Sigmoid colon (tissue), 7 donors: Measurements from ENCODE around the gene INPP5D. TPM values are rescaled to one million over a fixed set of nuclear protein-coding genes. Genes with fewer than 3 reads are reported as not detected.

Experiments
- DNase-seq: peaks from one replicate; pipeline ENCODE4 v3.0.0-alpha.2; 2019
- H3K27ac ChIP-seq, 4 donors: fragments of 200-600 bp; sonication (generic); one replicate each; pipeline ENCODE4 v1.5.1; 2016 to 2019; ENCODE audit warnings: mild to moderate bottlenecking in 1 of 4
- H3K27me3 ChIP-seq, 3 donors: fragments of 200-600 bp; sonication (generic); one replicate each; pipeline ENCODE4 v1.5.1; 2019; ENCODE audit warnings: mild to moderate bottlenecking in 1 of 3
- H3K36me3 ChIP-seq, 4 donors: fragments of 200-600 bp; sonication (generic); one replicate each; pipeline ENCODE4 v1.5.1; 2016 to 2019
- H3K4me1 ChIP-seq, 4 donors: fragments of 200-600 bp; sonication (generic); one replicate each; pipeline ENCODE4 v1.5.1; 2017 to 2019
- H3K4me3 ChIP-seq, 4 donors: fragments of 200-600 bp; sonication (generic); one replicate each; pipeline ENCODE4 v1.5.1; 2017 to 2019; ENCODE audit warnings: mild to moderate bottlenecking in 2 of 4, moderate library complexity in 1 of 4
- H3K9me3 ChIP-seq, 4 donors: fragments of 200-600 bp in 3 of 4; sonication (generic) in 3 of 4; one replicate each; pipeline versions ENCODE4 v1.5.1 to v1.6.1; 2013 to 2019
- EP300 ChIP-seq, 4 donors: sonication (generic); formaldehyde crosslinking; IDR thresholded peaks; one replicate each; pipeline ENCODE4 v1.6.1; 2017; ENCODE audit warnings: antibody characterized with exemption in 4 of 4
- POLR2A ChIP-seq, 2 donors: fragments of 450-650 bp; IDR thresholded peaks; one replicate each; pipeline ENCODE4 v1.6.1; 2016; ENCODE audit warnings: antibody characterized with exemption in 2 of 2, mild to moderate bottlenecking in 2 of 2, moderate library complexity in 2 of 2
- POLR2AphosphoS5 ChIP-seq, 4 donors: sonication (generic); formaldehyde crosslinking; IDR thresholded peaks; one replicate each; pipeline ENCODE4 v1.6.1; 2017; ENCODE audit warnings: antibody characterized with exemption in 4 of 4
- WGBS, 2 donors: extraction: QIAGEN DNeasy Blood & Tissue Kit; methylation state at CpG; one replicate each; pipeline ENCODE4 v1.1.7; 2013; 5-methylcytosine and 5-hydroxymethylcytosine counted together
- intact Hi-C: fragments of 100-400 bp; cut with DNase I; formaldehyde crosslinking; loops from one replicate; pipeline ENCODE4 v1.15.1; 2023
- polyA plus RNA-seq, 3 donors: library from polyadenylated mRNA; stranded (reverse); fragments of 200-250 nt; gene quantifications; one replicate each; pipeline ENCODE4 v1.2.3, GENCODE V29; 2013
- total RNA-seq, 4 donors: library from RNA; depleted of rRNA; stranded (reverse); fragments of >200 nt; gene quantifications; one replicate each; pipeline ENCODE4 v1.1.0, GENCODE V29; 2016
- TF ChIP-seq, protein P1 (sequence below), 4 experiments: fragments of 450-650 bp in 3 of 4; fragments of 200-600 bp in 1 of 4; IDR thresholded peaks; one replicate each; pipeline ENCODE4 v1.5.1; 2016 to 2019; ENCODE audit warnings: antibody characterized with exemption in 4 of 4, mild to moderate bottlenecking in 3 of 4, moderate library complexity in 2 of 4
- donor health status: healthy with polysubstance abuse.
- donor health status: Bipolar disorder and iron deficiency.
- donor health status: healthy.

The INPP5D gene
- total and polyA plus RNA-seq, 7 donors: 4.2 to 44.8 (median 8.7) TPM

GRCh38 chr2:233087713-233088112, 27.6 kb downstream of the INPP5D start:
- intact Hi-C loops: no loop called here
- no peaks in the 10 kb centered on the region for H3K9me3 ChIP-seq
- no peak overlapping the region for H3K4me3 ChIP-seq
- H3K27me3 ChIP-seq: no peaks in the 10 kb centered on the region
- peak overlapping the region in 1 of 4 donors; percentile 55 for H3K27ac ChIP-seq
- no peaks in the 10 kb centered on the region for H3K4me1 ChIP-seq
- WGBS, 2 donors: 88 to 92% methylated on average over 7 of the region's 7 CpGs
- DNase-seq: no peak
- TF ChIP-seq, protein P1, sequence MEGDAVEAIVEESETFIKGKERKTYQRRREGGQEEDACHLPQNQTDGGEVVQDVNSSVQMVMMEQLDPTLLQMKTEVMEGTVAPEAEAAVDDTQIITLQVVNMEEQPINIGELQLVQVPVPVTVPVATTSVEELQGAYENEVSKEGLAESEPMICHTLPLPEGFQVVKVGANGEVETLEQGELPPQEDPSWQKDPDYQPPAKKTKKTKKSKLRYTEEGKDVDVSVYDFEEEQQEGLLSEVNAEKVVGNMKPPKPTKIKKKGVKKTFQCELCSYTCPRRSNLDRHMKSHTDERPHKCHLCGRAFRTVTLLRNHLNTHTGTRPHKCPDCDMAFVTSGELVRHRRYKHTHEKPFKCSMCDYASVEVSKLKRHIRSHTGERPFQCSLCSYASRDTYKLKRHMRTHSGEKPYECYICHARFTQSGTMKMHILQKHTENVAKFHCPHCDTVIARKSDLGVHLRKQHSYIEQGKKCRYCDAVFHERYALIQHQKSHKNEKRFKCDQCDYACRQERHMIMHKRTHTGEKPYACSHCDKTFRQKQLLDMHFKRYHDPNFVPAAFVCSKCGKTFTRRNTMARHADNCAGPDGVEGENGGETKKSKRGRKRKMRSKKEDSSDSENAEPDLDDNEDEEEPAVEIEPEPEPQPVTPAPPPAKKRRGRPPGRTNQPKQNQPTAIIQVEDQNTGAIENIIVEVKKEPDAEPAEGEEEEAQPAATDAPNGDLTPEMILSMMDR (IDR thresholded peaks at IDR 0.05): no peak
- TF ChIP-seq POLR2AphosphoS5 (IDR thresholded peaks at IDR 0.05): no peak
- no peak for TF ChIP-seq EP300 (IDR thresholded peaks at IDR 0.05)
- no peak for TF ChIP-seq POLR2A (IDR thresholded peaks at IDR 0.05)
- no peaks in the 10 kb centered on the region for H3K36me3 ChIP-seq

- Histone ChIP-seq H3K36me3 (no peaks in the 10 kb centered on the region), H3K4me3 (no peak overlapping the region), H3K4me1 (no peaks in the 10 kb centered on the region), H3K9me3 (no peaks in the 10 kb centered on the region), H3K27me3 (no peaks in the 10 kb centered on the region), H3K27ac (no peak overlapping the region)
- intact Hi-C loops: no loop called here
- 81 to 93% methylated on average over 8 of the region's 8 CpGs for WGBS, 2 donors
- TF ChIP-seq POLR2A (IDR thresholded peaks at IDR 0.05) (no peak), EP300 (IDR thresholded peaks at IDR 0.05) (no peak), POLR2AphosphoS5 (IDR thresholded peaks at IDR 0.05) (no peak)
- TF ChIP-seq, protein P1 (IDR thresholded peaks at IDR 0.05): no peak
- DNase-seq: peak; percentile 29
Measured at GRCh38 chr2:233088972-233089345, 28.8 kb downstream of the INPP5D start.

- WGBS, 2 donors: 92 to 96% methylated on average over 11 of the region's 11 CpGs
Measured at GRCh38 chr2:233089851-233090250, 29.7 kb downstream of the INPP5D start.

GRCh38 chr2:233090879-233091278, 30.7 kb downstream of the INPP5D start:
- no peak overlapping the region for H3K4me3 ChIP-seq
- TF ChIP-seq EP300 (IDR thresholded peaks at IDR 0.05) (no peak), POLR2AphosphoS5 (IDR thresholded peaks at IDR 0.05) (no peak), POLR2A (IDR thresholded peaks at IDR 0.05) (no peak)
- TF ChIP-seq, protein P1 (IDR thresholded peaks at IDR 0.05): no peak
- intact Hi-C loops: no loop called here
- peak; percentile 2 for DNase-seq
- H3K9me3 ChIP-seq: no peaks in the 10 kb centered on the region
- WGBS, 2 donors: 87 to 97% methylated on average over 6 of the region's 6 CpGs
- no peaks in the 10 kb centered on the region for H3K36me3 ChIP-seq
- no peaks in the 10 kb centered on the region for H3K4me1 ChIP-seq
- H3K27me3 ChIP-seq: no peaks in the 10 kb centered on the region
- H3K27ac ChIP-seq: no peak overlapping the region

More at GRCh38 chr2:233089851-233090250, 29.7 kb downstream of the INPP5D start:
- TF ChIP-seq POLR2A (IDR thresholded peaks at IDR 0.05) (no peak), POLR2AphosphoS5 (IDR thresholded peaks at IDR 0.05) (no peak), EP300 (IDR thresholded peaks at IDR 0.05) (no peak)
- TF ChIP-seq, protein P1 (IDR thresholded peaks at IDR 0.05): no peak
- H3K4me1 ChIP-seq: no peaks in the 10 kb centered on the region
- no peaks in the 10 kb centered on the region for H3K27me3 ChIP-seq
- no peaks in the 10 kb centered on the region for H3K9me3 ChIP-seq
- intact Hi-C loops: no loop called here
- no peaks in the 10 kb centered on the region for H3K36me3 ChIP-seq
- no peak overlapping the region for H3K27ac ChIP-seq
- DNase-seq: peak; percentile 55
- H3K4me3 ChIP-seq: no peak overlapping the region
